ENCODE data around the gene PLEKHG3.
A peak's percentile ranks its signal among the peaks of the same experiment; 100 is the strongest.

The PLEKHG3 gene

DNA sequence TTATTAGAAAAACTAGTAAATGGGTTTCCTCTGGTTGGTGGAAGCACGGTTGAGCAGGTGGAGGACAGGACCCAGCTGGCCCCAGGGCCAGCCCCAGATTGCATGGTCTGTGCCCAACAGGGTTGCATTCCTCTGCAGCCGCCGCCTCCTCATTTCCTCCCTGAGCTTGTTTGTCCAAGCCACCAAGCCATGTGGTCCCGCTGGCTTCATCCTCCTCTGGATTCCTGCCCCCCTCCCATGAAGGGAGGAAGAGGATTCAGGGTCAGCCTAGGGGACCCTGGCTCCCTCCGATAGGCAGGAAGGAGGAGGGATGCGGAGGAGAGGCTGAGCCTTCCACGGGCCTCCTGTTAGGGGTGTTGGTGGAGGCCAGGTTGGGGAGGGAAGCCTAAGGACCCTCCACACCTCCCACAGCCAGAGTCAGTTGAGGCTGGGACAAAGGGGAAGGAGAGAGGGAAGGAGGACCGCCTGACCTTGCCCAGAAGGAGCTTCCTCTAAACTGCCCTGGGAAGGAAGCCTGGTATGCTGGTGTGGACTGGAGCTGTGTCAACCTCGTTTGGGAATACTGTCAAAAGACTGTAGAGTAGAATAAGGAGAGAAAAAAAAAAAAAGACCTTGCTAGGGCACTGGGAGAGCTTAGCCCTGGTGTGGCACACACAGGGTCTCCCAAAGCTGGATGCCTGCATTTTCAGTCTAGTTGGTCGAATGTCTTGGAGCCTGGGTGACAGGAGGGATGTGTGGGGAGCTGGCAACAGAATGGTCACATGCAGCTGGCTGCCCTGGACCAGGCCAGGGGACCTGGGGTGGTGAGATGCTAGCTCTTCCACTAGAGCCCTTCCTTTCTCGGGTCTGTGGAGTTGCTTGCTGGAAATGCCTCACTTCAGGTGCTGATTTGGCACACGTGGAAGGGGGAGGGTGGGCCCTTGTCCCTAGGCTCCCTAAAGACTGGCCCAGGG, 42.4 kb downstream of the PLEKHG3 start:
- no peak for DNase-seq (ENCODE audit: low read depth in 2 of 2)

GRCh38 chr14:64747327-64747726, 43.1 kb downstream of the PLEKHG3 start:
- DNase-seq (ENCODE audit: low read depth in 2 of 2), result no peak

GRCh38 chr14:64748521-64748920, 44.3 kb downstream of the PLEKHG3 start:
- no peak for DNase-seq (ENCODE audit: low read depth in 2 of 2)

GRCh38 chr14:64748995-64749714, 44.9 kb downstream of the PLEKHG3 start:
- DNase-seq (ENCODE audit: low read depth in 2 of 2), result no peak

- DNase-seq (ENCODE audit: low read depth in 2 of 2), result no peak
Observed at GRCh38 chr14:64752909-64753308, 48.7 kb downstream of the PLEKHG3 start.

DNA sequence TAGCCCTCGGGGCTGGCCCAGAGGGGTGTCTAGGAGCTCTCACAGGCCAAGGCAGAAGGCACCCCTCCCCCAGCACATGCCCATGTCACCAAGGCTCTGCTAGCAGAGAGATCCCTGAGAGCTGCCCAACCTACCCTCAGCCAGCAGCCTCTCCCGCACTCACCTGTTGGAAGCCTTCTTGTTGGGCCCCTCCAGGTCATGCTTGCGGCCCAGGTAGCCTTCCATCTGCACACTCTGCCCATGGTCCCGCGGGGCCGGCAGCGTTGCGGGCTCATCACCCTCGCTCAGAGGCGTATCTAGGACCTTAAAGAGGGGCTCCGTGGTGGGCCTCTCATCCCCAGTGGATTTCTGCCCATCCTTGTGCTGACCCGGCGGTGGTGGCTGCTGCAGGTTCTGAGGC, 49.1 kb downstream of the PLEKHG3 start:
- no peak for DNase-seq (ENCODE audit: low read depth in 2 of 2)

- no peak for DNase-seq (ENCODE audit: low read depth in 2 of 2)
Observed at GRCh38 chr14:64753999-64754398, 49.8 kb downstream of the PLEKHG3 start.

DNA sequence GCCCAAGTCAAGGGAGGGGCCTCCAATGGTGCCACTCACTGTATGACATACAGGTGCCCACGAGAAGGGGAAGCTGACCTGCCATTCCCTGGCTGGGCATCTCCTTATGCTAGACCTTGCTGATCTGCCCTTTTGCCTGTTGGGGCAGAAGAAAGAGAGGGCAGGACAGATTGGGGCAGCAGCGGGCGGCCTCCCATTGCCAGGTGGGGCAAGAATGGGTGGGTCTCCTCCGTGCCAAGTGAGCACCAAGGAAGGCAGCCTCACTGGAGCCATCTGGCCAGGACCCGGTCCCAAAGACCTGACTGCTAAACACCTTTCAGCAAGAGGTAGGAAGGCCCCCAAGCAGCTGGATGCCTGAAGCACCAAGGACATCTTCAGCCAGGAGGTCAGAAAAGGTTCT, 50.5 kb downstream of the PLEKHG3 start:
- DNase-seq (ENCODE audit: low read depth in 2 of 2), result no peak

DNA sequence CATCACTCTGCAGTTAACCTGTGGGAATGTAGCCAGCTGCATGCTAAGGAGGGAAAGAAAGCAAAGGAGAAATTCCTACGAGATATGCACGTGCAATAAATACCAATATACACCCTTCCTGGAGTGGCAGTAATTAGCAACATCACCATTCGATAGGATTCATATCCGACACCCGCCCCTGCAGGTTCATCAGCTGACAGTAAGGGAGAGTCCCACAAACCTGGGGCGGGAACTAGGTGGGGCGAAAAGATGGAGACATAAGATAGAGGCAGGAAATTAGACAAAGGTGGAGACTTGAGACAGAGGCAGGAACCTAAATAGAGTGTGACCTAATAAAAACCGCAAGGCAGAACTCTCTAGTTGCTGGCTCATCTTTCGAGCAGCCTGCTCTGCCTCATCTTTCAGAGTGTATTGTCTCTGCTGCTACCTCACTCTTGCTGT, 51.6 kb downstream of the PLEKHG3 start:
- no peak for DNase-seq (ENCODE audit: low read depth in 2 of 2)

- no peak for DNase-seq (ENCODE audit: low read depth in 2 of 2)
Observed at GRCh38 chr14:64756712-64757111, 52.5 kb downstream of the PLEKHG3 start.

DNA sequence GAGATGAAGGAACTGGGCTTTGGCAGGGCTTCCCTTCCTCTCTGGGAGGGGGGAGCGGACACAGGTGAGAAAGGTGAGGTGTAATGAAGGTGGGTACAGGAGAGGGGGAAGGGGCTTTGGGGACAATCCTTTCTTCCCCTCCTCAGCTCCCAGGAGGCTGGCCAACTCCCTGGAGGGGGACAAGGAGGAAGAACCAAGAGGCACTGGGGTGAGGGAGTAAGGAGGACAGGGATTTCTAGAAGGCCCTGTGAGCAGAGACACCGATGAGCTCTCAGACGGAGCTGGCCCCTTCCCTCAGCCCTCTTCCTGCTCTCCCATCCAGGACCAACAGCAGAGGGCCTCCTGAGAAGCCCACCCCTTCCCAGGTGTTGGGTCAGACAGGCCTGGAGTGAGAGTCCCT, 53.4 kb downstream of the PLEKHG3 start:
- no peak for DNase-seq (ENCODE audit: low read depth in 2 of 2)

DNA sequence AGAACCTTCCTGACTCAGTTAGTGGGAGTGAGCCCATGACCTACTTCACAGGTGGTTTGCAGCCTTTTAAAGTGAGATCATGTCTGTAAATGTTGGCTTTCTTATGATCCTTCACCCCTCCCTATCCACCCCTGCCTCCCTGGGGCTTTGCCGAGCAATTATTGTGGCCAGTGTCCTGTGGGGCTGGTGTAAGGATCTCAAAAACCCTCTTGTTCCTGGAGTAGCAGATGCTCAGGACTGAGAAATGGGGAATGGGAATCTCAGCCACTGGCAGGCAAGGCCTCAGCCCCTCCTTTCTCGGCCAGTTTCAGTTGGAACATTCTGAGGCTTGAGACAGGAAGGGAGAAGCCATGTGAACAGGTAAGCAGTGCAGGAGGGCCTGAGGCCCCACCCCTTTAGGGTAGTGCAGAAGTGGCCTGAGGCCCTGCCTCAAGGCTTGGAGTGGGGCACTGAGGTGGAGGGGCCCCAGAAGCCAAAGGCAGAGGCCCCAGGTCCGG, 53.8 kb downstream of the PLEKHG3 start:
- DNase-seq (ENCODE audit: low read depth in 2 of 2), result no peak

DNA sequence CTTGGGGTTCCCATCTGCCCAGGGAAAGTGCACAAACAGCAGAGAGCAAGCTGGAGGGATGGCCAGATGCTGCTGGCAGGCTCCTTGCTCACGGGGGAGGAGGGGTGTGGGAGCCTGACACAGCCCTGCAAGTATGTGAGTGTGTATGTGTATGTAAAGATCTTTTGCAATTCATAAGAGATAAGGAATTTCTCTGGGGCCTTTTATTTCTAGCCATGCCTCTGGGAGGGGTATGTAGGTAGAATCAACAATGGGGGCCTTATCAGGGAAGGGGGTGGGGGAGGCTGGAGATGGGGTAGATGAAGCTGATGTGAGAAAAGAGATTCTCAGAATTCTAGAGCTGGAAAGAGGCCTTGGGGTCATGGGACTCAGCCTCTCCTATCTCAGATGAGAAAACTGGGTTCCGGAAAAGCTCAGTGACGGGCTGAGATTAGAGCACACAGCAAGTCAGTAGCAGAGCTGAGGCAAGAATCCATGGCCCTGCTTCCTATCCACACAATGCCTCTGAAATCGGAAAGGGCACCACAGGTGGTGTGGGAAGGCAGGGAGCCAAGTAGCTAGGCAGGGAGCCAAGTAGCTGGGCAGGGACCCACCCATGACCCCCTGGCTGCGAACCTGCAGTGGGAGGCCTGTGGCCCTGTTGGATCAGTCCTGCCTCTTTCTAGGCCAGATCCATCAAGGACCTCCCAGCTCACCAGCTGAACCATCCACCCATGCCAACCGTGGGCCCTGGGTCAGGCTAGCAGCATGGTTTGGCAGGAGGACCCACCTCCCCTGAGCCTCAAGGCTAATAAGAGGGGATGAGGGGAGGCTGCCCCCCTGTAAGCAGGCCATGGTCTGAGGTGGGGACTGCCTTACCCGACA, 54.7 kb downstream of the PLEKHG3 start:
- DNase-seq (ENCODE audit: low read depth in 2 of 2), result peak; percentile 81 to 83

- DNase-seq (ENCODE audit: low read depth in 2 of 2), result no peak
Observed at GRCh38 chr14:64759555-64759938, 55.3 kb downstream of the PLEKHG3 start.

DNA sequence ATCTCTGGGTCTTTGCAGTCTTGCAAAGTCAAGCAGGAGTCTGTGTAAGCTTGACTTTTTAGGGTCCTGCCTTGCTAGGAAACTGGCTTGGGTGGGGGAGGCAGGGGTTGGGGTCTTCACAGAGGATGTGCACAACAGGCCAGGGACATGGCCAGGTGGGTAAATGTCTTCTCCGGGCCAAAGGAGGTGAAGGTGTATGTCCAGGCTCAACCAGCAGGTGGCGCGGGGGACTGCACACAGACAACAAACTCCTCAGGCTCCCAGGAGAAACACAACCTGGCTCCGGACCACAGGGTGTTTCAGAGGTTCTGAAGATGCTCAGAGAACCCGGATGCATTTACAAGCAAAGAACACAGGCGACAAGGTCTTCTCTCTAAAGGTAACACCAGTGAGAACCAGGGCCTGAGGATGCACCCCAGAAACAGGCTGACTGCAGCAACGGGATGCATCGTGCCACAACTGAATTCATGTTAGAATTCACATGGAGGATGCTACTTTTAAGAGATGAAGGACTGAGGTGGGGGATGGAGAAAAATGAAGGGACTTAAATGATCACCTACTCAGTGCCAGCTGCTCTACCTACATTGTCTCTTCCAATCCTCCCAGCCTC, 56.0 kb downstream of the PLEKHG3 start:
- DNase-seq (ENCODE audit: low read depth in 2 of 2), result no peak

- no peak for DNase-seq (ENCODE audit: low read depth in 2 of 2)
Observed at GRCh38 chr14:64760916-64761315, 56.7 kb downstream of the PLEKHG3 start.

GRCh38 chr14:64761441-64762043, 57.3 kb downstream of the PLEKHG3 start:
- DNase-seq (ENCODE audit: low read depth in 2 of 2), result no peak

DNA sequence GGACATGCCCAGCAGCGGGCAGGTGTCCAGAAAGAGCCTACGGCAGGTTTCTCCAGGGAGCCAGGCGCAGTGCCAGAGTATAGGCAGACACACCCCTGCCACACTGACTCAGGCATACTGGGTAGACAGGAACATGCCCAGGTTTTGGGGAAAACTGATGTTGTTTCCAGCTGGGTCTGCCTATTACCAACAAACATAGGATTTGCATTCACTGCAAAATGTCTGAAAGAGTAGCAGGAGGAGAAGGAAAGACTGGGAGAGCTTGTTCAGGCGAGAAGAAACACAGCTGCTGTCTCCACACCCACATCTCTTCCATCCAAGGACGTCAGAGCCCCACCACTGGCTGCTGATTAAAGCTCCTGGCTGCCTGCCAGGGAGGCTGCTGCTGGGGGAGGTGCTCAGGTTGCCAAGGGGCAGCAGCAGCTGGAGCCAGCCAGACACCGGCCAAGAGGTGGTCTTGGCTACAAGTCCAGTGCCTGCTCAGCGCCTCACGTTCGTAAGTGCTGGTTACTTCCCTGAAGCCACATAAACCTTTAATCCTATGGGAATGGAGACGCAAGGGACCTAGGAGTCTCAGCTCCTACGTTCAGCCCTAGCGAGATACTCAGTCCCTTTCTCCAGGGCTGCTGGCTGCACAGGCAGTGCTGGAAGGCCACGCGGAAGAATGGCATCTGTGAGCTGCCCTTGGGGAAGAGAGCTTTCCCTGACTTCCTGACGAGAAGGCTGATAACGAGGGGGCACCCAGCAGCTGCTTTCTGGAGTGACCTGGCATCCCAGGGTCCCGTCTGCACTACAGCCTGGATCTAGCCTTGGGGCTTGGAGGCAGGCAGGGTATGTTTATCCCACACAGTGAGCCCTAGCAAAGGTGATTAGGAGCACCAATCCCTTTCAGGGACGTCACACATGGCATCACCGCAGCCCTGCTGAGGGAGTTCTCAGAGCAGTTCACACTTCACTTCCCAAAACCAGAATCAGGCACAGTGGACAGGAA, 58.1 kb downstream of the PLEKHG3 start:
- peak; percentile 67 to 70 for DNase-seq (ENCODE audit: low read depth in 2 of 2)

DNA sequence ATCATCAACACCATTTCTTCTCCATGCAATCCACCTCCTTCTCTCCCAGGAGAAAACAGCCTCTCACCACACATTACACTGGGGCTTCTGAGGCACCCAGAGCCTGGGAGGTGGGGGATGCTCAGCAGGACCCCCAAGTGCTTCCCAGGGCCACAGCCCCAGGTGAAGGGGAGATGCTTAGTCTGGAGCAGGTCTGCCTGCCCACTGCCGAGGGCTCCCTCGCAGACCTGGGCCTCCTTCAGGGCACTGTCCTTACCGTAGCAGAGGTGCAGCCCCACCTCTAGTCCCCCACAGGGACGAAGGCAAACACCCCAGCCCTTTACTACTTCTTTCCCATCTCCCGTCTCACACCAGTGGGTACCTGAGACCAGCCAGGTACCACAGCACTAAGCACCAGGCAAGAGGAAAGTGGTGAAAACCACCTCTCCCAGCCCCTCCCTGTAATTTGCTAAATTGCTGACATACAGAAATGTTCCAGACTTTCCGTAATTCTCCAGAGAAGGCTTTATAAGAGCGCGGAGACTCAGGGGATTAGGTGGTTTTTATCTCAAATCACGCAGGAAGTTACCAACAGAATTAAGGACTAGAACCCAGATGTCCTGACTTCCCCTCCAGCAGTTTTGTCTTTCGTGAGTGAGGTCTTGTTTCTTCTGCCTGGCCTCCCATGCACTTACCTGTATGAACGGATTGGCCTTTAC, 59.0 kb downstream of the PLEKHG3 start:
- no peak for DNase-seq (ENCODE audit: low read depth in 2 of 2)
